Esophagus muscularis mucosa (tissue), 4 donors: Measurements from ENCODE around the gene MAPK14. TPM values are rescaled to one million over a fixed set of nuclear protein-coding genes. Genes with fewer than 3 reads are reported as not detected.
A peak's percentile ranks its signal among the peaks of the same experiment; 100 is the strongest.

Source experiments
- DNase-seq: peaks from one replicate; pipeline ENCODE4 v3.0.0-alpha.2; 2017; ENCODE audit errors: extremely low spot score
- H3K27ac ChIP-seq, 4 donors: fragments of 200-600 bp; sonication (generic); replicated peaks in 1 of 4; 1 replicate in 3 of 4; 2 replicates in 1 of 4; pipeline ENCODE4 v1.5.1; 2016 to 2019; ENCODE audit warnings: mild to moderate bottlenecking in 1 of 4
- H3K27me3 ChIP-seq, 4 donors: fragments of 200-600 bp; sonication (generic); one replicate each; pipeline versions ENCODE4 v1.5.1 to v1.6.0; 2016 to 2019
- H3K36me3 ChIP-seq, 4 donors: fragments of 200-600 bp; sonication (generic); one replicate each; pipeline ENCODE4 v1.5.1; 2016 to 2019
- H3K4me1 ChIP-seq, 4 donors: fragments of 200-600 bp; sonication (generic); one replicate each; pipeline ENCODE4 v1.5.1; 2016 to 2019
- H3K4me3 ChIP-seq, 4 donors: fragments of 200-600 bp; sonication (generic); 1 replicate in 2 of 4; 2 replicates in 2 of 4; pipeline ENCODE4 v1.5.1; 2016 to 2019; ENCODE audit warnings: mild to moderate bottlenecking in 4 of 4, moderate library complexity in 1 of 4
- H3K9me3 ChIP-seq, 4 donors: fragments of 200-600 bp; sonication (generic); 1 replicate in 3 of 4; 2 replicates in 1 of 4; pipeline ENCODE4 v1.5.1; 2016 to 2019
- CTCF ChIP-seq, 3 experiments: fragments of 200-600 bp in 2 of 3; fragments of 450-650 bp in 1 of 3; sonication (generic) in 2 of 3; IDR thresholded peaks; one replicate each; pipeline ENCODE4 v1.5.1; 2017 to 2019; ENCODE audit warnings: antibody characterized with exemption in 3 of 3, mild to moderate bottlenecking in 2 of 3, moderate library complexity in 1 of 3
- EP300 ChIP-seq: sonication (generic); formaldehyde crosslinking; IDR thresholded peaks from one replicate; pipeline ENCODE4 v1.6.1; 2017; ENCODE audit warnings: antibody characterized with exemption
- POLR2A ChIP-seq: fragments of 450-650 bp; IDR thresholded peaks from one replicate; pipeline ENCODE4 v1.6.1; 2017; ENCODE audit warnings: antibody characterized with exemption, moderate library complexity, mild to moderate bottlenecking, low read depth
- POLR2AphosphoS5 ChIP-seq, 2 donors: sonication (generic); formaldehyde crosslinking; IDR thresholded peaks; one replicate each; pipeline ENCODE4 v1.6.1; 2017; ENCODE audit warnings: antibody characterized with exemption in 2 of 2
- WGBS: methylation state at CpG from one replicate; pipeline ENCODE4 v1.1.5; 2018; 5-methylcytosine and 5-hydroxymethylcytosine counted together
- intact Hi-C: fragments of 100-400 bp; cut with DNase I; formaldehyde crosslinking; loops from one replicate; pipeline ENCODE4 v1.15.1; 2023
- total RNA-seq, 4 donors: library from RNA; depleted of rRNA; stranded (reverse); fragments of >200 nt; gene quantifications; one replicate each; pipeline versions ENCODE4 v1.1.0 to v1.2.1, GENCODE V29; 2016

The MAPK14 gene
- total RNA-seq, 4 donors from 2014 or later, result 53.2 to 70.7 (median 66.9) TPM

- intact Hi-C loops, result no loop called here
Observed at GRCh38 chr6:36065916-36066315, 38.3 kb downstream of the MAPK14 start.

DNA sequence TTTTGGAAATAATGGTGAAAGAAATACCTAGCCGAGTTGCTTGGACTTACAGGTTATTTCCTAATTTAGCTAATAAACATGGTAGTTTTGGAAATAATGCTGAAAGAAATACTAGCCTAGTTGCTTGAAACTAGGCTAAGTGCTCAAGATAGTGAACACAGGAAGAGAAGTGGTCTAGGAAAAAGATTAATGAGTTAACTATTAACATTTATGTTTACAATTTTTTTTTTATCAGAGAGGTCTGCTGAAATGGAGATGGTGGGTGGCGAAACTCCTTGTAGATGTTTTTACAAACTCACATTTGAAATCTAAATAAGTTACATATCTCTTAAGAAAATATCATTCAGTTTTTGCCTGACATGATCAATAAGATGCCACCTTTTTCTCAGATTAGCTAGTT is 39.2 kb downstream of the MAPK14 start:
- TF ChIP-seq EP300 (no peak), POLR2A (no peak), CTCF (IDR thresholded peaks at IDR 0.05) (no peak), POLR2AphosphoS5 (IDR thresholded peaks at IDR 0.05) (no peak)
- DNase-seq, result no peak
- intact Hi-C loops, result no loop called here
- no peak overlapping the region for H3K4me3 ChIP-seq
- no peaks in the 10 kb centered on the region for H3K36me3 ChIP-seq
- WGBS, result 85% methylated on average over 2 of the region's 2 CpGs
- peak overlapping the region in 1 of 4 donors; percentile 35 for H3K27ac ChIP-seq
- no peaks in the 10 kb centered on the region for H3K27me3 ChIP-seq
- peaks cover 34 to 90% (median 82%) of the 10 kb centered on the region in 4 donors for H3K4me1 ChIP-seq
- H3K9me3 ChIP-seq, result no peaks in the 10 kb centered on the region

More at GRCh38 chr6:36065916-36066315, 38.3 kb downstream of the MAPK14 start:
- TF ChIP-seq CTCF (IDR thresholded peaks at IDR 0.05), result no peak
- no peak for TF ChIP-seq EP300
- no peak for TF ChIP-seq POLR2A
- no peak for TF ChIP-seq POLR2AphosphoS5 (IDR thresholded peaks at IDR 0.05)
- Histone ChIP-seq H3K27me3 (no peaks in the 10 kb centered on the region), H3K4me3 (no peak overlapping the region), H3K4me1 (peaks cover 34 to 91% (median 83%) of the 10 kb centered on the region in 4 donors), H3K36me3 (no peaks in the 10 kb centered on the region), H3K27ac (no peak overlapping the region), H3K9me3 (no peaks in the 10 kb centered on the region)
- no peak for DNase-seq

- intact Hi-C loops, result no loop called here
- H3K4me1 ChIP-seq, result peaks cover 34 to 85% (median 79%) of the 10 kb centered on the region in 4 donors
Observed at GRCh38 chr6:36067374-36068011, 39.9 kb downstream of the MAPK14 start.

DNA sequence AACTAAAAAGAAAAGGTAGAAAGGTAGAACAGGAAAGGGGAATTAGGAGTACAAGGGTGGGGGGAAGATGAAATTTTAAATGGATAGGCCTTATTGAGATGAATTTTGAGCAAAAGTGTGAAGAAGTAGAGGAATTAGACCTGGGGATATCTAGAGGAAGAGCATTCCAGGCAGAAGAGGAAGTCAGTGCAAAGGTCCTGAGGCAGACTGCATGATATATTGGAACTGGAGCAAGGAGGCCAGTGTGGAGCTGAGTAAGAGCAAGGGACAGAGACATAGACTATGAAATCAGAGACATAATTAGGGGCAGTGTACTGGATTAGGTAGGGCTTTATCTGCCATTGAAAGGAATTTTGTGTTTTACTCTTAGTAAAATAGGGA is 40.4 kb downstream of the MAPK14 start:
- Histone ChIP-seq H3K4me3 (no peak overlapping the region), H3K27ac (no peak overlapping the region), H3K4me1 (peaks cover 34 to 84% (median 75%) of the 10 kb centered on the region in 4 donors), H3K9me3 (no peaks in the 10 kb centered on the region), H3K27me3 (no peaks in the 10 kb centered on the region), H3K36me3 (peaks cover 0 to 2% (median 0%) of the 10 kb centered on the region in 4 donors)
- intact Hi-C loops, result no loop called here
- TF ChIP-seq POLR2A, result no peak
- DNase-seq, result no peak

More at GRCh38 chr6:36067374-36068011, 39.9 kb downstream of the MAPK14 start:
- WGBS, result 59% methylated on average over 3 of the region's 3 CpGs
- Histone ChIP-seq H3K36me3 (no peaks in the 10 kb centered on the region), H3K27me3 (no peaks in the 10 kb centered on the region), H3K9me3 (no peaks in the 10 kb centered on the region), H3K4me3 (no peak overlapping the region), H3K27ac (peak overlapping the region in 1 of 4 donors; percentile 35)
- no peak for TF ChIP-seq POLR2AphosphoS5 (IDR thresholded peaks at IDR 0.05)
- TF ChIP-seq EP300, result no peak
- TF ChIP-seq POLR2A, result no peak
- TF ChIP-seq CTCF (IDR thresholded peaks at IDR 0.05), result no peak
- DNase-seq, result no peak

GRCh38 chr6:36068586-36068985 is 41.0 kb downstream of the MAPK14 start:
- TF ChIP-seq EP300 (no peak), CTCF (IDR thresholded peaks at IDR 0.05) (no peak), POLR2A (no peak)
- Histone ChIP-seq H3K4me1 (peaks cover 34 to 79% (median 69%) of the 10 kb centered on the region in 4 donors), H3K27ac (no peak overlapping the region), H3K9me3 (no peaks in the 10 kb centered on the region), H3K27me3 (no peaks in the 10 kb centered on the region), H3K36me3 (peaks cover 0 to 3% (median 0%) of the 10 kb centered on the region in 4 donors), H3K4me3 (no peak overlapping the region)
- intact Hi-C loops, result no loop called here
- no peak for DNase-seq
- 89% methylated on average over 3 of the region's 3 CpGs for WGBS
